ENCODE data around the gene LIME1. TPM values are rescaled to one million over a fixed set of nuclear protein-coding genes. Genes with fewer than 3 reads are reported as not detected.

Gene LIME1
- total RNA-seq, 1 experiment from 2014 or later = 4.5 TPM

- Mint-ChIP-seq H3K27ac (0 out of 2 replicates have a peak overlapping the region, but pooled peaks have one; percentile 29), H3K9me3 (no peaks in the 10 kb centered on the region), H3K36me3 (0 out of 2 replicates have a peak, but pooled peaks cover 3% of the 10 kb centered on the region), H3K27me3 (ENCODE audit: low read depth) (no peaks in the 10 kb centered on the region), H3K4me1 (no peaks in the 10 kb centered on the region), H3K4me3 (no peak overlapping the region)
- DNase-seq (ENCODE audit: low spot score) (no peak), ATAC-seq (no peak)
- CTCF ChIA-PET = interaction anchor here (1.3 to 1.8 kb wide), 2 partner anchors 31 to 42 kb away, joined by 3 to 7 read pairs; no protein-coding TSS in a partner anchor
- POLR2A ChIA-PET = no interaction called here
- TF ChIP-seq TP53 (CRISPR knock-in tag; IDR thresholded peaks at IDR 0.05) (no peak), NFE2L1 (CRISPR knock-in tag; IDR thresholded peaks at IDR 0.05) (no peak), E2F5 (CRISPR knock-in tag; IDR thresholded peaks at IDR 0.05) (no peak), SP1 (CRISPR knock-in tag; conservative IDR thresholded peaks at IDR 0.05) (no peak), ZNF512 (CRISPR knock-in tag; IDR thresholded peaks at IDR 0.05; ENCODE audit: borderline replicate concordance) (no peak), NFYB (CRISPR knock-in tag; conservative IDR thresholded peaks at IDR 0.05; ENCODE audit: low read depth) (no peak), ETV6 (CRISPR knock-in tag; IDR thresholded peaks at IDR 0.05) (no peak), TCF7 (CRISPR knock-in tag; IDR thresholded peaks at IDR 0.05; ENCODE audit: low read depth) (no peak), ZBTB21 (CRISPR knock-in tag; IDR thresholded peaks at IDR 0.05; ENCODE audit: borderline replicate concordance) (no peak)
- TF ChIP-seq, protein P1, sequence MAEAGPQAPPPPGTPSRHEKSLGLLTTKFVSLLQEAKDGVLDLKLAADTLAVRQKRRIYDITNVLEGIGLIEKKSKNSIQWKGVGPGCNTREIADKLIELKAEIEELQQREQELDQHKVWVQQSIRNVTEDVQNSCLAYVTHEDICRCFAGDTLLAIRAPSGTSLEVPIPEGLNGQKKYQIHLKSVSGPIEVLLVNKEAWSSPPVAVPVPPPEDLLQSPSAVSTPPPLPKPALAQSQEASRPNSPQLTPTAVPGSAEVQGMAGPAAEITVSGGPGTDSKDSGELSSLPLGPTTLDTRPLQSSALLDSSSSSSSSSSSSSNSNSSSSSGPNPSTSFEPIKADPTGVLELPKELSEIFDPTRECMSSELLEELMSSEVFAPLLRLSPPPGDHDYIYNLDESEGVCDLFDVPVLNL (CRISPR knock-in tag; IDR thresholded peaks at IDR 0.05; ENCODE audit: borderline replicate concordance, low read depth) = no peak
- TF ChIP-seq, protein P2, sequence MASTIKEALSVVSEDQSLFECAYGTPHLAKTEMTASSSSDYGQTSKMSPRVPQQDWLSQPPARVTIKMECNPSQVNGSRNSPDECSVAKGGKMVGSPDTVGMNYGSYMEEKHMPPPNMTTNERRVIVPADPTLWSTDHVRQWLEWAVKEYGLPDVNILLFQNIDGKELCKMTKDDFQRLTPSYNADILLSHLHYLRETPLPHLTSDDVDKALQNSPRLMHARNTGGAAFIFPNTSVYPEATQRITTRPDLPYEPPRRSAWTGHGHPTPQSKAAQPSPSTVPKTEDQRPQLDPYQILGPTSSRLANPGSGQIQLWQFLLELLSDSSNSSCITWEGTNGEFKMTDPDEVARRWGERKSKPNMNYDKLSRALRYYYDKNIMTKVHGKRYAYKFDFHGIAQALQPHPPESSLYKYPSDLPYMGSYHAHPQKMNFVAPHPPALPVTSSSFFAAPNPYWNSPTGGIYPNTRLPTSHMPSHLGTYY (CRISPR knock-in tag; IDR thresholded peaks at IDR 0.05) = no peak
These were observed 8.3 kb downstream of the LIME1 start for GRCh38 chr20:63744574-63745423.

GRCh38 chr20:63745424-63745805 lies 9.0 kb downstream of the LIME1 start:
- Mint-ChIP-seq H3K27ac (peak overlapping the region; percentile 89), H3K9me3 (no peaks in the 10 kb centered on the region), H3K36me3 (0 out of 2 replicates have a peak, but pooled peaks cover 3% of the 10 kb centered on the region), H3K4me1 (no peaks in the 10 kb centered on the region), H3K27me3 (ENCODE audit: low read depth) (no peaks in the 10 kb centered on the region), H3K4me3 (no peak overlapping the region)
- TF ChIP-seq NR2C2 (CRISPR knock-in tag; IDR thresholded peaks at IDR 0.05) = no peak
- TF ChIP-seq ZNF416 (CRISPR knock-in tag; IDR thresholded peaks at IDR 0.05) = no peak
- TF ChIP-seq, protein P3, sequence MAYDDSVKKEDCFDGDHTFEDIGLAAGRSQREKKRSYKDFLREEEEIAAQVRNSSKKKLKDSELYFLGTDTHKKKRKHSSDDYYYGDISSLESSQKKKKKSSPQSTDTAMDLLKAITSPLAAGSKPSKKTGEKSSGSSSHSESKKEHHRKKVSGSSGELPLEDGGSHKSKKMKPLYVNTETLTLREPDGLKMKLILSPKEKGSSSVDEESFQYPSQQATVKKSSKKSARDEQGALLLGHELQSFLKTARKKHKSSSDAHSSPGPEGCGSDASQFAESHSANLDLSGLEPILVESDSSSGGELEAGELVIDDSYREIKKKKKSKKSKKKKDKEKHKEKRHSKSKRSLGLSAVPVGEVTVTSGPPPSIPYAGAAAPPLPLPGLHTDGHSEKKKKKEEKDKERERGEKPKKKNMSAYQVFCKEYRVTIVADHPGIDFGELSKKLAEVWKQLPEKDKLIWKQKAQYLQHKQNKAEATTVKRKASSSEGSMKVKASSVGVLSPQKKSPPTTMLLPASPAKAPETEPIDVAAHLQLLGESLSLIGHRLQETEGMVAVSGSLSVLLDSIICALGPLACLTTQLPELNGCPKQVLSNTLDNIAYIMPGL (CRISPR knock-in tag; IDR thresholded peaks at IDR 0.05) = no peak
- no peak for TF ChIP-seq PRRX2 (CRISPR knock-in tag; IDR thresholded peaks at IDR 0.05)
- TF ChIP-seq NFE2L1 (CRISPR knock-in tag; IDR thresholded peaks at IDR 0.05) = no peak
- POLR2A ChIA-PET = no interaction called here
- DNase-seq (ENCODE audit: low spot score) (no peak), ATAC-seq (no peak)
- CTCF ChIA-PET = interaction anchor here (1.3 to 1.8 kb wide), 2 partner anchors 30 to 41 kb away, joined by 3 to 7 read pairs; no protein-coding TSS in a partner anchor

All from WTC11 (cell line).